Kidney epithelial cell (primary cell): Measurements from ENCODE around the gene HOXB3. TPM values are rescaled to one million over a fixed set of nuclear protein-coding genes. Genes with fewer than 3 reads are reported as not detected.
A peak's percentile ranks its signal among the peaks of the same experiment; 100 is the strongest.

Source experiments
- DNase-seq: peaks from one replicate; pipeline ENCODE4 v3.0.0-alpha.2; 2010; ENCODE audit warnings: low read depth
- H3K27me3 ChIP-seq: 2 replicates; pipeline ENCODE4 v1.6.0; 2011; ENCODE audit warnings: low read length; ENCODE audit not compliant: control insufficient read depth, insufficient read depth
- H3K36me3 ChIP-seq: 2 replicates; pipeline ENCODE4 v1.5.1; 2011; ENCODE audit warnings: low read length; ENCODE audit not compliant: control insufficient read depth, insufficient read depth
- H3K4me3 ChIP-seq: 2 replicates; pipeline ENCODE4 v1.5.1; 2011; ENCODE audit warnings: low read depth, mild to moderate bottlenecking, control low read depth, low read length
- CTCF ChIP-seq: IDR thresholded peaks from 2 replicates; pipeline ENCODE4 v1.5.1; 2011; ENCODE audit warnings: mild to moderate bottlenecking, moderate library complexity, low read length, control low read depth, inconsistent platforms; ENCODE audit not compliant: insufficient read depth, poor library complexity, severe bottlenecking
- total RNA-seq: library from RNA; depleted of rRNA; stranded (reverse); fragments of >200 nt; gene quantifications from 2 replicates; pipeline ENCODE4 v1.2.3, GENCODE V29; 2015

Gene HOXB3
- total RNA-seq, 1 donor from 2014 or later: 31.1 TPM

GRCh38 chr17:48621410-48622392 lies 31.7 kb upstream of the HOXB3 start:
- no peak for TF ChIP-seq CTCF
- H3K27me3 ChIP-seq: peaks cover 6% of the 10 kb centered on the region
- no peak for DNase-seq
- H3K4me3 ChIP-seq: peak overlapping the region; percentile 22
- H3K36me3 ChIP-seq: no peaks in the 10 kb centered on the region

DNA sequence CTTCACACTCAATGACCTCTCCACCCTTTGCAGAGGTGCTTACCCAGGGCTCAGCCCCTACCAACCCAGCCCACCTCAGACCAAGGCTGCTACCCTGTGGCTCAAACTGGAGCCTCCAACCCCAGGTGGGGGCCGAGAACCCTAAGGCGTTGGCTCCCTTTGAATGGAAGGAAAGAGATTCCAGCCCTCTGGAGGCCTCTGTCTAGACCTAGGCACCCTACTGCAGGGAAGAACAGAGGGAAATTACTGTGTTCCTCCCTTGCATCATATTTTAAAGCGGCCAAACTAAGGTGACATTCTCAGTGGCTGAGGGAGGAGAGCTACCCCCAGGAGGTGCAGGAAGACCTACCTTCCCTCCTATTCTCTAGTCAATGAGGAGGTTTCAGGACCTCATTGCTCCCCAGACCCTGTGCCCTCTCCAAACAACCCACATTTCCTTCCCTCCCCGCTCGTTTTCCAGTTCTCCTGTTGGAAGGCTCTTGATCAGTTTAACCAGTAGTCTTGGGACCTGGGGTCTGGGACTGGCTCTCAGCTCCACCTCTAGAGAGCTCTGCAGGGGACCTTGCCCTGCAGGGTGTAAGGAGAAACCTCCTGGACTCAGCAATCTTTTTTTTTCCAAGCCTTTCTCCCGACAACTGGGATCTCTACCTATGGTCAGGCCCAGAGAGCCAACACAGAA lies 30.6 kb upstream of the HOXB3 start:
- TF ChIP-seq CTCF: no peak
- H3K36me3 ChIP-seq: no peaks in the 10 kb centered on the region
- H3K4me3 ChIP-seq: peak overlapping the region; percentile 39
- peaks cover 6% of the 10 kb centered on the region for H3K27me3 ChIP-seq
- DNase-seq: no peak

- DNase-seq: no peak
- Histone ChIP-seq H3K27me3 (peaks cover 6% of the 10 kb centered on the region), H3K4me3 (peak overlapping the region; percentile 39), H3K36me3 (no peaks in the 10 kb centered on the region)
- no peak for TF ChIP-seq CTCF
Observed at GRCh38 chr17:48619826-48620449, 29.9 kb upstream of the HOXB3 start.

- TF ChIP-seq CTCF: peak; percentile 90
- H3K4me3 ChIP-seq: peak overlapping the region; percentile 41
- no peaks in the 10 kb centered on the region for H3K36me3 ChIP-seq
- DNase-seq: no peak
- H3K27me3 ChIP-seq: peaks cover 6% of the 10 kb centered on the region
Observed at GRCh38 chr17:48618256-48618896, 28.3 kb upstream of the HOXB3 start.

DNA sequence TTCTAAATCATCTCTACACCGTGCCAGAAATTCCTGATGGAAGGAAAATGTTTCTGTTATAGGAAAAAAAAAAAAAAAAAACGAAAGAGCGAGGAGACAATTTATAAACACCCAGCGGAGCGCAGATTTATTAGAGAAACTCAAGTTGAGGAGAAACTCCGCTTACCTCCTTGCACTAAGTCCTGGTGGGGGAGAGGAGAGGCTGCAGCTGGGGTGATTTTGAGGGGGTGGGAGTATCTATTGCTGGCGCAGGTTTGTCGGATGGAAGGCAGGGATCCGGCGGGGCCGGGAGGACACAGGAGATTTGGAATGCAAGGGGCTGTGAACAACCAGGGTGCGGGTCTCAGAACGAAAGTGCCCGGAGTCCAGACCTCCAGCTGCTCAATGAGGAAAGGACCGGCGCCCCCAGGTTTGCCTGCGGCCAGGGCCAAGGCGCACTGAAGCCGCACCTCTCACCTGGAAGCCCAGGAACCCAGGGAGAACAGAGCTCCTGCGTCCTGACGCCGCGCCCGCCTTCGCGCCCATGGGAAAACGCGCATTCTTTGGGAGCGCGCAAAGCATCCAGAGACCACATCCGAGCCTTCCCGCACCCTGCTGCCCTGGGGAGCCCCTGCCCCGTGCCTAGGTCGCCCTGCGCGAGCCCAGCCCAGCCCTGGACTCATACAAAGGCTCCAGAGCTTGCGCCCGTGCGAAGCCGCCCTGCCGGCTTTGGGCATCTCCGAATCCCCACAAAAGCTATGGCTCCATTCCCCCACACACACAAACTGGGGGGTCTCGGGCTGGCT lies 27.6 kb upstream of the HOXB3 start:
- TF ChIP-seq CTCF: no peak
- no peak for DNase-seq
- peak overlapping the region; percentile 41 for H3K4me3 ChIP-seq
- peaks cover 6% of the 10 kb centered on the region for H3K27me3 ChIP-seq
- no peaks in the 10 kb centered on the region for H3K36me3 ChIP-seq
